ENCODE results near the gene KDM6A. TPM values are rescaled to one million over a fixed set of nuclear protein-coding genes. Genes with fewer than 3 reads are reported as not detected.

The KDM6A gene
- total and polyA plus RNA-seq, 9 of the 15 experiments (the other 6 are each of a cell fraction or from before 2014, with no cell fraction given): 8.4 to 34.3 (median 22.9) TPM

DNA sequence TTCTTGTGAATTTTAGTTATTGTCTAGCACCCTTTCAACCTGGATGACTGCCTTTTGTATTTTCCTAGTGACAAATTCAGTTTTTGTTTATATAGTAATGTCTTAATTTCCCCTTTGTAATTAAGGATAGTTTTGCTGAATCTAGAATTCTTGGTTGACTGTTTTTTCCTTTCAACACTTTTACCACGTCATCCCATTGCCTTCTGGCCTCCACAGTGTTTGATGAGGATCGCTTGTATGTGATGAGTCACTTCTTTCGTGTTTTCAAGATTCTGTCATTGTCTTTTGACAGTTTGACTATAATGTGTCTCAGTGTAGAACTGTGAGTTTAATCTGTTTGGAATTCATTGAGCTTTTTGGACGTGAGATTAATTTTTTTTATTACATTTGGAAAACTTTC, 30.1 kb downstream of the KDM6A start (continued):
- TF ChIP-seq, protein P1, sequence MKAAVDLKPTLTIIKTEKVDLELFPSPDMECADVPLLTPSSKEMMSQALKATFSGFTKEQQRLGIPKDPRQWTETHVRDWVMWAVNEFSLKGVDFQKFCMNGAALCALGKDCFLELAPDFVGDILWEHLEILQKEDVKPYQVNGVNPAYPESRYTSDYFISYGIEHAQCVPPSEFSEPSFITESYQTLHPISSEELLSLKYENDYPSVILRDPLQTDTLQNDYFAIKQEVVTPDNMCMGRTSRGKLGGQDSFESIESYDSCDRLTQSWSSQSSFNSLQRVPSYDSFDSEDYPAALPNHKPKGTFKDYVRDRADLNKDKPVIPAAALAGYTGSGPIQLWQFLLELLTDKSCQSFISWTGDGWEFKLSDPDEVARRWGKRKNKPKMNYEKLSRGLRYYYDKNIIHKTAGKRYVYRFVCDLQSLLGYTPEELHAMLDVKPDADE (conservative IDR thresholded peaks at IDR 0.05; ENCODE audit: control insufficient read depth, low read depth, low read length): no peak
- no peak for TF ChIP-seq CHD1 (IDR thresholded peaks at IDR 0.05; ENCODE audit: low read length)
- TF ChIP-seq, protein P2, sequence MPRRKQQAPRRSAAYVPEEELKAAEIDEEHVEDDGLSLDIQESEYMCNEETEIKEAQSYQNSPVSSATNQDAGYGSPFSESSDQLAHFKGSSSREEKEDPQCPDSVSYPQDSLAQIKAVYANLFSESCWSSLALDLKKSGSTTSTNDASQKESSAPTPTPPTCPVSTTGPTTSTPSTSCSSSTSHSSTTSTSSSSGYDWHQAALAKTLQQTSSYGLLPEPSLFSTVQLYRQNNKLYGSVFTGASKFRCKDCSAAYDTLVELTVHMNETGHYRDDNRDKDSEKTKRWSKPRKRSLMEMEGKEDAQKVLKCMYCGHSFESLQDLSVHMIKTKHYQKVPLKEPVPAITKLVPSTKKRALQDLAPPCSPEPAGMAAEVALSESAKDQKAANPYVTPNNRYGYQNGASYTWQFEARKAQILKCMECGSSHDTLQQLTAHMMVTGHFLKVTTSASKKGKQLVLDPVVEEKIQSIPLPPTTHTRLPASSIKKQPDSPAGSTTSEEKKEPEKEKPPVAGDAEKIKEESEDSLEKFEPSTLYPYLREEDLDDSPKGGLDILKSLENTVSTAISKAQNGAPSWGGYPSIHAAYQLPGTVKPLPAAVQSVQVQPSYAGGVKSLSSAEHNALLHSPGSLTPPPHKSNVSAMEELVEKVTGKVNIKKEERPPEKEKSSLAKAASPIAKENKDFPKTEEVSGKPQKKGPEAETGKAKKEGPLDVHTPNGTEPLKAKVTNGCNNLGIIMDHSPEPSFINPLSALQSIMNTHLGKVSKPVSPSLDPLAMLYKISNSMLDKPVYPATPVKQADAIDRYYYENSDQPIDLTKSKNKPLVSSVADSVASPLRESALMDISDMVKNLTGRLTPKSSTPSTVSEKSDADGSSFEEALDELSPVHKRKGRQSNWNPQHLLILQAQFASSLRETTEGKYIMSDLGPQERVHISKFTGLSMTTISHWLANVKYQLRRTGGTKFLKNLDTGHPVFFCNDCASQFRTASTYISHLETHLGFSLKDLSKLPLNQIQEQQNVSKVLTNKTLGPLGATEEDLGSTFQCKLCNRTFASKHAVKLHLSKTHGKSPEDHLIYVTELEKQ (CRISPR knock-in tag; IDR thresholded peaks at IDR 0.05): no peak
- TF ChIP-seq KHSRP (IDR thresholded peaks at IDR 0.05): no peak
- no peak for TF ChIP-seq BRD9 (IDR thresholded peaks at IDR 0.05; ENCODE audit: low read depth, partially characterized antibody)
- no peak for TF ChIP-seq CAMTA2 (CRISPR knock-in tag; conservative IDR thresholded peaks at IDR 0.05)
- TF ChIP-seq ZNF699 (CRISPR knock-in tag; IDR thresholded peaks at IDR 0.05; ENCODE audit: insufficient replicate concordance): no peak
- no peak for TF ChIP-seq MYNN (IDR thresholded peaks at IDR 0.05)
- TF ChIP-seq MYNN (CRISPR knock-in tag; IDR thresholded peaks at IDR 0.05): no peak
- no peak for TF ChIP-seq THRAP3 (IDR thresholded peaks at IDR 0.05; ENCODE audit: borderline replicate concordance)
- TF ChIP-seq MIER1 (IDR thresholded peaks at IDR 0.05; ENCODE audit: low read depth): no peak
- TF ChIP-seq, protein P3, sequence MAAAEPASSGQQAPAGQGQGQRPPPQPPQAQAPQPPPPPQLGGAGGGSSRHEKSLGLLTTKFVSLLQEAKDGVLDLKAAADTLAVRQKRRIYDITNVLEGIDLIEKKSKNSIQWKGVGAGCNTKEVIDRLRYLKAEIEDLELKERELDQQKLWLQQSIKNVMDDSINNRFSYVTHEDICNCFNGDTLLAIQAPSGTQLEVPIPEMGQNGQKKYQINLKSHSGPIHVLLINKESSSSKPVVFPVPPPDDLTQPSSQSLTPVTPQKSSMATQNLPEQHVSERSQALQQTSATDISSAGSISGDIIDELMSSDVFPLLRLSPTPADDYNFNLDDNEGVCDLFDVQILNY (CRISPR knock-in tag; IDR thresholded peaks at IDR 0.05): no peak
- no peak for TF ChIP-seq ZBTB2 (IDR thresholded peaks at IDR 0.05)
- TF ChIP-seq FOS (IDR thresholded peaks at IDR 0.05; ENCODE audit: extremely low read depth, insufficient read length): peak; percentile 12
- no peak for TF ChIP-seq ILK (tag; IDR thresholded peaks at IDR 0.05; ENCODE audit: borderline replicate concordance, low read depth)
- no peak for TF ChIP-seq ZNF507 (tag; conservative IDR thresholded peaks at IDR 0.05)
- no peak for TF ChIP-seq PHF20 (IDR thresholded peaks at IDR 0.05; ENCODE audit: partially characterized antibody)
- no peak for TF ChIP-seq SLC30A9 (CRISPR knock-in tag; IDR thresholded peaks at IDR 0.05)
- TF ChIP-seq RBBP5 (IDR thresholded peaks at IDR 0.05; ENCODE audit: borderline replicate concordance, insufficient read depth, low read length, poor library complexity, severe bottlenecking): no peak
- peak; percentile 45; the same call in 1 of the 2 replicates for TF ChIP-seq CREB1 (IDR thresholded peaks at IDR 0.05)
- no peak for TF ChIP-seq CREB1 (CRISPR knock-in tag; IDR thresholded peaks at IDR 0.05)
- TF ChIP-seq BHLHE40 (IDR thresholded peaks at IDR 0.05; ENCODE audit: low read length): no peak
- no peak for TF ChIP-seq CREBBP (IDR thresholded peaks at IDR 0.05; ENCODE audit: low read depth, low read length)
- no peak for TF ChIP-seq HDAC3 (IDR thresholded peaks at IDR 0.05; ENCODE audit: borderline replicate concordance, partially characterized antibody)
